Measurements from ENCODE around the gene ERICH3. TPM values are rescaled to one million over a fixed set of nuclear protein-coding genes. Genes with fewer than 3 reads are reported as not detected.

The ERICH3 gene
- total RNA-seq, 1 donor from 2014 or later: not detected

DNA sequence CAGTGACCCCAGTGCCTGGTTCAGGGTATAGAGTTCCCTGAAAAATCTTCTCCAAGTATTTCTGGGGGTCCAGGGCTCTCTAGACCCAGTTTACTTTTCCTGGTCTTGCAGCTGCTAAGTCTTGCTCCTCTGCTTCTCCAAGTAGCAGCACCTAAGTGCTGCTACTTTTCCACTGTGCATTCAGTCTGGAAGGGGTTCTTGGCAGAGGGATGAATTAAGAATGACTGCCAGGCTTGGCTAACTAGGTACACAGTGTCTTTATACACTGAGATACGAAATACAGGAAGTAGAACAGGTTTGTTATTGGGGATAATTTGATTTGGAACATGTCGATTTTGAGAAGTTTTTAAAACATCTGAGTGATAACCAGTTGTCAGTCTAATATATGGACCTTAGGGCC is 24.2 kb upstream of the ERICH3 start:
- FAIRE-seq (no peak), DNase-seq (ENCODE audit: low read depth) (no peak)
- Histone ChIP-seq H3K4me3 (ENCODE audit: low read depth, low read length) (no peak overlapping the region), H3K27me3 (ENCODE audit: control insufficient read depth, insufficient read depth, low read length) (no peaks in the 10 kb centered on the region), H3K36me3 (ENCODE audit: control insufficient read depth, insufficient read depth, low read length) (no peaks in the 10 kb centered on the region)
- TF ChIP-seq, protein P1, sequence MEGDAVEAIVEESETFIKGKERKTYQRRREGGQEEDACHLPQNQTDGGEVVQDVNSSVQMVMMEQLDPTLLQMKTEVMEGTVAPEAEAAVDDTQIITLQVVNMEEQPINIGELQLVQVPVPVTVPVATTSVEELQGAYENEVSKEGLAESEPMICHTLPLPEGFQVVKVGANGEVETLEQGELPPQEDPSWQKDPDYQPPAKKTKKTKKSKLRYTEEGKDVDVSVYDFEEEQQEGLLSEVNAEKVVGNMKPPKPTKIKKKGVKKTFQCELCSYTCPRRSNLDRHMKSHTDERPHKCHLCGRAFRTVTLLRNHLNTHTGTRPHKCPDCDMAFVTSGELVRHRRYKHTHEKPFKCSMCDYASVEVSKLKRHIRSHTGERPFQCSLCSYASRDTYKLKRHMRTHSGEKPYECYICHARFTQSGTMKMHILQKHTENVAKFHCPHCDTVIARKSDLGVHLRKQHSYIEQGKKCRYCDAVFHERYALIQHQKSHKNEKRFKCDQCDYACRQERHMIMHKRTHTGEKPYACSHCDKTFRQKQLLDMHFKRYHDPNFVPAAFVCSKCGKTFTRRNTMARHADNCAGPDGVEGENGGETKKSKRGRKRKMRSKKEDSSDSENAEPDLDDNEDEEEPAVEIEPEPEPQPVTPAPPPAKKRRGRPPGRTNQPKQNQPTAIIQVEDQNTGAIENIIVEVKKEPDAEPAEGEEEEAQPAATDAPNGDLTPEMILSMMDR (IDR thresholded peaks at IDR 0.05; ENCODE audit: insufficient read depth, low read length, severe bottlenecking): no peak

DNA sequence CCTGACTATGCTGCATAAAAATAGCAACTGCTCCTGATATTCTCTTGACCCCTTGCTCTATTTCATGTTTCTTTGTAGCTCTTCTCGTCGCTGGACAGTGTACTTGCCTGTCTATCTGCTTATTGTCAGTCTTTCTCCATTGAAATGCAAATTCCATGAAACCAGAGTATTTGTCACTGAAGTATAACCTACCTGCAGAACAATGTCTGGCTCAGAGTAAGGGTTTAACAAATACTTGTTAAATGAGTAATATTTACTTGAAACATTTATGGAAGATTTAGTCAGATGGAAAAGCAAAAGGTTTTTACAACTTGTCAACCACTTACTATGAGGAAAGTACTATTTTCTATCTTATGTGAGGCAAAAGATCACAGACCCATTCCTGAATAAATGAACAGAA is 19.9 kb upstream of the ERICH3 start:
- Histone ChIP-seq H3K4me3 (ENCODE audit: low read depth, low read length) (no peak overlapping the region), H3K36me3 (ENCODE audit: control insufficient read depth, insufficient read depth, low read length) (no peaks in the 10 kb centered on the region), H3K27me3 (ENCODE audit: control insufficient read depth, insufficient read depth, low read length) (no peaks in the 10 kb centered on the region)
- peak; percentile 87 for DNase-seq (ENCODE audit: low read depth)
- TF ChIP-seq, protein P1 (IDR thresholded peaks at IDR 0.05; ENCODE audit: insufficient read depth, low read length, severe bottlenecking): no peak
- FAIRE-seq: no peak

DNA sequence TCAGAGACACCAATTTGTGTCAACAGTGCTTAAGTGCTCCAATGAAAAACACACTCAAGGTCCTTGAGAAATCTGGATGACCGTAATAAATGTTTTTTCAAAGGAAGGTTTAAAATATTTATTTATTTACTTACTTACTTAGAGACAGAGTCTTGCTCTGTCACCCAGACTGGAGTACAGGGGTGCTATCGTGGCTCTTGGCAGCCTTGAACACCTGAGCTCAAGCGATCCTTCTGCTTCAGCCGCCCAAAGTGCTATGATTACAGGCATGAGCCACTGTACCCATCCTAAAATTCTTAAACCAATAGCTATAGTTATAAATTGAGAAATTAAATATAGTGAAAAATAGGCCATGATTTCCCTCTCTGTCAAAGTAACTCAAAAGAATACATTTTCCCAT is 17.3 kb upstream of the ERICH3 start:
- DNase-seq (ENCODE audit: low read depth): no peak
- Histone ChIP-seq H3K27me3 (ENCODE audit: control insufficient read depth, insufficient read depth, low read length) (no peaks in the 10 kb centered on the region), H3K4me3 (ENCODE audit: low read depth, low read length) (no peak overlapping the region), H3K36me3 (ENCODE audit: control insufficient read depth, insufficient read depth, low read length) (no peaks in the 10 kb centered on the region)
- TF ChIP-seq, protein P1 (IDR thresholded peaks at IDR 0.05; ENCODE audit: insufficient read depth, low read length, severe bottlenecking): no peak
- FAIRE-seq: no peak

DNA sequence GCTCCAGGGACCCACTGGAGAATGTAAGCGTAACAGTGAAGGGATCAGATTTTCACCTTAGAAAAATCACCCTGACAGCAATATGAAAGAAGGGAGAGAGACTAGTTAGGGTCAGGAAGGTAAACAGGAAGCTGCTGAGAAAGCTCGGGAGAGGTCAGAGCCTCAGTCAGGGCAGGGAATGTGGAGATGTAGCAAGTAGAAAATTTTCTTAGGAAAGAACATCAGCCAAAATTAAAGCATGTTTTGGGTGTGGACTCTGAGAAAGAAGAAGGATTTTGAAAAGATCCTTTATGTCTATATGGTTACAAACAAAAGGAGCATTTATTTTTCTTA is 16.7 kb upstream of the ERICH3 start:
- TF ChIP-seq, protein P1 (IDR thresholded peaks at IDR 0.05; ENCODE audit: insufficient read depth, low read length, severe bottlenecking): no peak
- FAIRE-seq (no peak), DNase-seq (ENCODE audit: low read depth) (no peak)
- Histone ChIP-seq H3K27me3 (ENCODE audit: control insufficient read depth, insufficient read depth, low read length) (no peaks in the 10 kb centered on the region), H3K4me3 (ENCODE audit: low read depth, low read length) (no peak overlapping the region), H3K36me3 (ENCODE audit: control insufficient read depth, insufficient read depth, low read length) (no peaks in the 10 kb centered on the region)

DNA sequence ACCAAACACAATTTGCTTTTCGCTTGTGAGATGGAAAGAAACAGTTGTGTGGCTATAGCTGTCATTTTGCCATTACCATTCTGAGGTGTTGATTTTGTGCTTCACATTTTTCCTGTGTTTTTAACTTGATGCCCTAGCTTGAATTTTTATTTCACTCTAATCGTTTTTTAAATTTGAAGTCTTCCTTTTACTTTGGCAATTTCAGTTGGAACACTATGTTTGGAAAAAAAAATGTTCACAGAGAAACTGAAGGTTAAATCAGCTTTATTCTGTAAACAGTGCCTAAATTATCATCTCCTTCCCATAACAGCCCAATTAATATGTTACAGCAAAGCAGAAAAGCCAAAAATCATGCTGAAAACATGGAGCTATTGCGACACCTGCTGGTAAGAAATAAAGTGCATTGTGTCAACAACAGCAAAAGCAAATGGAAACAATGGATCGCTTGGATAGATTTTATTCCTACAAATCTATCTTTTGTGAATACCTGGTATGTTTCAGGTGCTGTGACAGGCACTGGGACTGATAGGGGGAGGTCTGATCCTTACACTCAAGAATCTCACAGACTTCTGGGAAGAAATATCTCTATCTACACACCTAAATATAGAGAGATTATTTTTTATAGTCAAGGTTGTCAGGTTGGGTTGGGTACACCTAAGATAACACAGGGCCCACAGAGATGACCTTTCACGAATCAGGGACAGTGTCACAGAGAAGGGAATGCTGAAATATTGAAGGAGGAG is 16.2 kb upstream of the ERICH3 start:
- no peaks in the 10 kb centered on the region for H3K27me3 ChIP-seq (ENCODE audit: control insufficient read depth, insufficient read depth, low read length)
- H3K36me3 ChIP-seq (ENCODE audit: control insufficient read depth, insufficient read depth, low read length): no peaks in the 10 kb centered on the region
- H3K4me3 ChIP-seq (ENCODE audit: low read depth, low read length): no peak overlapping the region
- FAIRE-seq (no peak), DNase-seq (ENCODE audit: low read depth) (peak; percentile 65)
- TF ChIP-seq, protein P1 (IDR thresholded peaks at IDR 0.05; ENCODE audit: insufficient read depth, low read length, severe bottlenecking): peak; percentile 67

DNA sequence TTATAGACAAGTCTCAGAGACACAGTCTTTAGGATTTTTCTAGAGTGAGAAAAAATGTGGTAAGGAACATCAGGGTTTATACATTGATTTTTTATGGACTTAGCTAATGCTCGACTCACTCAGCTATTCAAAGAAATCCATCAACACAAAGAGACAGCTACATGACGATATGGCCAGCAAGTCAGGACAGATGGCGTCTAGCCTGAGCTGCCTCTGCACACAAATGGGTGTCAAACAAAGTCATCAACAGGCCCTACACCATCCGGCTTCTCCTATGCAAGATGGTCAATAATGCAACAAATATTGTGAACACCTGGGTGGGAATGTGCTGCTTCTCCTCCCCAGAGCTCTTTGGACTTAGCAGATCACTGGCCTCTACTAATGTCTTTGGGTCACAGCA is 13.3 kb upstream of the ERICH3 start:
- Histone ChIP-seq H3K36me3 (ENCODE audit: control insufficient read depth, insufficient read depth, low read length) (no peaks in the 10 kb centered on the region), H3K27me3 (ENCODE audit: control insufficient read depth, insufficient read depth, low read length) (no peaks in the 10 kb centered on the region), H3K4me3 (ENCODE audit: low read depth, low read length) (no peak overlapping the region)
- DNase-seq (ENCODE audit: low read depth) (peak; percentile 4), FAIRE-seq (peak; percentile 43)
- TF ChIP-seq, protein P1 (IDR thresholded peaks at IDR 0.05; ENCODE audit: insufficient read depth, low read length, severe bottlenecking): no peak

Data from bronchial epithelial cell (primary cell).